ENCODE results near the gene MAP3K5.
A peak's percentile ranks its signal among the peaks of the same experiment; 100 is the strongest.

Gene MAP3K5

DNA sequence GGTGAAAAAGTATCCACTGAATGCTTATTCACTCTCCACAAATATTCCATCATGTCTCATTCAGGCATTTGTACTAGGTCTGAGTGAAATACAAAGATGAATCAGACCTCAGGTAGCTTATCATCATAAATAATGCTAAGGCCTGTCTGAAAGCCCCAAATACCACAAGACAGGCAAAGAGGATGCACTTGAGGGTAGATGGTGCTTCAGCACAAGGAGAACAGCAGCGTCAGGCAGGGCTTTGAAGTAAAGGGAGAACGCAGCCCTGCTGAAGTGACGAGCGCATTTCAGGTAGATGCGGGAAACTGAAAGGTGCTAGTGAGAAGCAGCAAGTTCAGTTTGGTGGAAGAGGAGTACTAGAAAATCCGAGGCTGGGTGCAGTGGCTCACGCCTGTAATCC, 38.7 kb downstream of the MAP3K5 start:
- Histone ChIP-seq H3K27ac (peak overlapping the region in 2 of 21 experiments; percentile 71 to 78), H3K4me3 (no peak overlapping the region)

DNA sequence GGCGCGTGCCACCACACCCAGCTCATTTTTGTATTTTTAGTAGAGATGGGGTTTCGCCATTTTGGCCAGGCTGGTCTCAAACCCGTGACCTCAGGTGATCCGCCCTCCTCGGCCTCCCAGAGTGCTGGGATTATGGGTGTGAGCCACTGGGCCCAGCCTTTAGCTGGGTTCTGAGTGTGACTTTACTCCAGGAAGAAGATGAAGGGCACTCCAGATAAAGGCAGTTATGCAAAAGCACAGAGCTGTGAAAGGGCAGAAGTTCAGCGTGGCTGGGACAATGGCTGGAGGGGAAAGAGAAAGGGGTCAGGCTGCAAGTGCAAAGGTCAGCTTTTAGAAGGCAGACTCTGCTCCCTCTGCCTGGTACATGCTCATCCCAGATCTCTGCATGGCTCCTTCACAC, 39.7 kb downstream of the MAP3K5 start:
- Histone ChIP-seq H3K27ac (peak overlapping the region in 11 of 21 experiments; percentile 11 to 78 (median 67)), H3K4me3 (no peak overlapping the region)

DNA sequence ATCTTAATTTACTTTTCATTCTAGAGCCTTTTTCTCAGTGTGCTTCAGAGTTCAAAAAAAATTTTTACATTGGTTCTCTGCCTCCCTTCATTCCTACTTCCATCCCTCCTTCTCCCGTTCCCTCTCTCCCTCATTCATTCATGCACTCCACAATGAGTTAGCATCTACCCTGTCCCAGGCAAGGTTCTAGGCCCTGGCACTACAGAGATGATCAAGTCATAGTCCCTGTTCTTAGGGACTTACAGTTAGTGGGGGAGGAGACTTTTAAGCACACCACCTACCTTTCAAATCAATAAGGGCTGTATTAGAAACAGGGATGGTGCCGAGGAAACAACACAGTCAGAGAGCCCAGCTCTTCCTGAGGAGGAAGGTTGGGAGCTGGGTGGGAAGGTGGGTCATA, 40.3 kb downstream of the MAP3K5 start:
- H3K27ac ChIP-seq = peak overlapping the region in 14 of 21 experiments; percentile 18 to 78 (median 51)
- no peak overlapping the region for H3K4me3 ChIP-seq

DNA sequence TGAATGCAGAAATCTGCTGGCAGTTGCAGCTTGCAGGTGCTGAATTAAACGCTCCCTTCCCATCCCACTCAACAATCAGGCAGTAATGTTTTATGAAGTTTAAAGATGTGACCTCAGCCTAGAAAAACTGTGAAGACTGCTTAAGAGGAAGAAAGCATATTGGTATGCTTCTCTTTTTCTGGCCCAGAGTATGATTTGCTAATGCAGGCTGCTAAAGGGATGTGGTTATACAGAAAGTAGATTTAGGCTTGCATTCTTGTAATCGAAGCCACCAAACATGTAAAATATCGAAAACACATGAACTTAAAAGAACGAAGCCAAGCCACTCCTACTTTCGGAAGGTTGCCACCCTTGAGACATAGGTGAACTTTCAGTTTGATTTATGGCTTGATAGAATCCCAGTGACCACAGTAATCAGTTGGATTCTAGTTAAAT, 40.7 kb downstream of the MAP3K5 start:
- Histone ChIP-seq H3K27ac (peak overlapping the region in 16 of 21 experiments; percentile 18 to 81 (median 35)), H3K4me3 (no peak overlapping the region)

DNA sequence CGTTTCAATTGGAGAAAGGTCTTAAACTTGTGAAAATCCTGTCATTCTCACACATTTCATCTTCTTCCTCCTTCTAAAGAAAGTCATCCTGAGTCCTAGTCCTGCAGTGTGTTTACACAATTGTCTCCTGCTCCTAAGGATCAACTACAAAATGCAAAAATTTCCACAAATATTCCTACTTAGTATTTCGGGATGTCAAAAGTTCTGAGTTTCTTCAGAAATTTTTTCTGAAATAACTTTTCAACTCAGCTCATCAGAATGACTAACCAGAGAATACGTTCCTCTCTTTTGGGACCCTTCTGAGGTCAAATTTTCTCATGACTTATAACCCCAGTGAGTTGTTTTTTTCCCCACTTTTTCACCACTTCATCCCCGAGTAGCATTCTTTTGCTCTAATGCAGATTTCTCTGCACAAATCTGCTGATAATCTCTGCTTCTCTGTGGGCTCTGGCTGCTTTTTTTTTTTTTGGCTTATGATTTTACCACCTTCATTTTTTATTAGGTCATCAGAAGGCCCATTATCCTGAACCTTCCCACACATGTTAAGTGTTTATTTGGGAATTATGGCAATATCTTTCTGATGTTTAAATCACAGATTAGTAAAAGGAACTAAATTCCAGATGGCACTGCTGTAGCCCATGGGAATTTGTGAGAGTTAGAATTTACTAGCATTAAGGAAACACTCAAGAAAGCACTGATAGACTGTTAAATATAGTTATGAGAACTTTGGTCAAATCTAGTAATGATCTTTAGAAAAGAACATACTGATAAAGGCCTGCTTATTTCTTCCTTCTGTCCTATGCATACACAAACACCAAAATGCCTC, 41.4 kb downstream of the MAP3K5 start:
- H3K4me3 ChIP-seq = no peak overlapping the region
- H3K27ac ChIP-seq = peak overlapping the region in 13 of 21 experiments; percentile 22 to 81 (median 36)

DNA sequence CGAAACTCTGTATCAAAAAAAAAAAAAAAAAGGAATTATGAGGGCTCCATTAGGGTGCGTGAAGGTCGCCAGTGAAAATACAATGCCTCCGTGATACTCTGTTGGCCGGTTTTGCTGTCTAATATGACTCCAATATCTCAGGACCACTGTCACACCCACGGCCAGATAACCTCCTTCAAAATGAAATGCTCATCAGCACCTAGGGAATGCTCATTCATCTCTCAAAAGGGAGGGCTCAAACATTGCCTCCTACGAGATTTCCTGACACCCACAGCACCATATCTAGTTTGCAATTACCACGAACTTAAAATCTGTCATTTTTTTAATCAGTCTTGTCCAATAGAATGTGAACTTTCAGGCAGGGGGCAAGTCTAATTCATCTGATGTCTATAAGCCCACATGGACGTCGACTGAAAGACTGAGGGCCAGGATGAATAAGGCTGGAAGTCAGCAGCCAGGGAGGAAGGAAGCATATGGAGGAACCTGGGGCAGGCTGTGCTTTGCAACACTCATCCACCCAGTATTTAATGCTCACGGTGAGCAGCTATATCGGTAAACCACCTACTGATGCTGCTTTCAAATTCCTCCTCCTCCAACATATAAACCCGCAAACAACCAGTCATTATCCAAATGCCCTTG, 42.8 kb downstream of the MAP3K5 start:
- Histone ChIP-seq H3K4me3 (no peak overlapping the region), H3K27ac (peak overlapping the region in 4 of 21 experiments; percentile 38 to 78 (median 69))

DNA sequence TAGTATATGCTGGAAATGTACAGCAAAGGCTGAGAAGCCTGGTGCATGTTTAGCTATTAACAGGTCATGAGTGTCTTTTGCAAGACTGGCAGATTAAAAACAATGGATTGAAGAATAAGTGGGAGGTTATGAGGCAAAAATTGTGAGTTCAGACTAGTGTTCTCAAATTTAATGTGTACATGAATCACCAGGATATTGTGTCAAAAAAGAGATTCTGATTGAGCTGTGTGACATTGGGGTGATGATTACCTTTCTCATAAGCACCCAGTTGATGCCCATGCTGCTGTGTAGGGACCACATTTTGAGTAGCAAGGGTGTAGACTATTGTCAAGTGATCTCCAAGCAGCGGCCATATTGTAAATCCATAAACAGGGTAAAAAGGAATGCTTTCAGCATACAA, 44.8 kb downstream of the MAP3K5 start:
- H3K27ac ChIP-seq = no peak overlapping the region

DNA sequence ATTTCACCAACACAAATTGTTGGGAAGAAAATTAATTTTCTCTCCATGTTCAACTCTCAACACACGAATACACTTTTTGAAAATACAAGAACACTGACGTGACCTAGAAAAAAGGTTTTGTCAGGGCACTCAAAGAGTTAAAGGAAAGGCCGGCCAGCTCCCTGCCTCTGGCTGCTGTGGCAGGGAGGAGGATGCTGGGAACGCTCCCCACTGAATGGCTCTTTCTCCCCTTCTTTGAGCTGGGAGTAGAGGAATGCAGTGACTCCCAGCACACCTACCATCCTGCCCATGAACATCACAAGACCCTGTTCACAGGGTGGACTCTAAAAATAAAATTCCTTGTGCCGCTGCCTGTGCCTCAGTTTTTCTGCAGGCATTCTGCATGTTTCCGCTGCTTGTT, 47.0 kb downstream of the MAP3K5 start:
- no peak overlapping the region for H3K4me3 ChIP-seq

More for the DNA sequence above, 44.8 kb downstream of the MAP3K5 start:
- no peak overlapping the region for H3K4me3 ChIP-seq

DNA sequence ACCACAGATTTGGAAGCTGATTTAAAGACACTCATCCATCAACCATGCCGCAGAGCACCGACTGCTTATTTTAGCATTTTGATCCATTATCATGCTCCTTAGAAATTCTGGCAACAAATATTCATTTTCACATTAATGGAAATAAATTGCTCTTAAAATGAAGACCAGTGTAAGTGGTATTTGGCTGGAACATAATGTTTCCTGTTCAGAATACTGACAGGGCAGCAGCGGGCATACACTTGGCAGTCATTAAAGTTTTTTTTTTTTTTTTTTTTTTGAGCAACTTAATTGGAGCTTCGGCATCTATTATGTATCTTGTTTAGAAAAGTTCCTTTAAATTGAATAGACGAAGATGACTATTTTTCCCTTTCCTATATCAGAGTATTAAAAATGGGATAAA, 47.4 kb downstream of the MAP3K5 start:
- Histone ChIP-seq H3K27ac (no peak overlapping the region), H3K4me3 (no peak overlapping the region)

More for the DNA sequence above, 47.0 kb downstream of the MAP3K5 start:
- no peak overlapping the region for H3K27ac ChIP-seq

DNA sequence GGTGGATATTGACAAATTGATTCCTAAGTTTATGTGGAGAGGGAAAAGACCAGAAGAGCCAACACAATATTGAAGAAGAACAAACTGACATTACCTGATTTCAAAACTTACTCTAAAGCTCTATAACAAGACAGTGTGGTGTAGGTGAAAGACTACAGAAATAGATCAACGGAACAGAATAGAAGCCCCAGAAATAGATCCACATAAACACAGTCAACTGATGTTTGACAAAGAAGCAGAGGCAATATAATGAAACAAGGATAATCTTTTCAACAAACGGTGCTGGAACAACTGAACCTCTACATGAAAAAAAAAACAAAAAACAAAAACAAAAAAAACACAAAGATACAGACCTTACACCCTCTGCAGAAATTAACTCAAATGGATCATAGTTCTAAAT, 50.2 kb downstream of the MAP3K5 start:
- no peak overlapping the region for H3K4me3 ChIP-seq
- no peak overlapping the region for H3K27ac ChIP-seq

DNA sequence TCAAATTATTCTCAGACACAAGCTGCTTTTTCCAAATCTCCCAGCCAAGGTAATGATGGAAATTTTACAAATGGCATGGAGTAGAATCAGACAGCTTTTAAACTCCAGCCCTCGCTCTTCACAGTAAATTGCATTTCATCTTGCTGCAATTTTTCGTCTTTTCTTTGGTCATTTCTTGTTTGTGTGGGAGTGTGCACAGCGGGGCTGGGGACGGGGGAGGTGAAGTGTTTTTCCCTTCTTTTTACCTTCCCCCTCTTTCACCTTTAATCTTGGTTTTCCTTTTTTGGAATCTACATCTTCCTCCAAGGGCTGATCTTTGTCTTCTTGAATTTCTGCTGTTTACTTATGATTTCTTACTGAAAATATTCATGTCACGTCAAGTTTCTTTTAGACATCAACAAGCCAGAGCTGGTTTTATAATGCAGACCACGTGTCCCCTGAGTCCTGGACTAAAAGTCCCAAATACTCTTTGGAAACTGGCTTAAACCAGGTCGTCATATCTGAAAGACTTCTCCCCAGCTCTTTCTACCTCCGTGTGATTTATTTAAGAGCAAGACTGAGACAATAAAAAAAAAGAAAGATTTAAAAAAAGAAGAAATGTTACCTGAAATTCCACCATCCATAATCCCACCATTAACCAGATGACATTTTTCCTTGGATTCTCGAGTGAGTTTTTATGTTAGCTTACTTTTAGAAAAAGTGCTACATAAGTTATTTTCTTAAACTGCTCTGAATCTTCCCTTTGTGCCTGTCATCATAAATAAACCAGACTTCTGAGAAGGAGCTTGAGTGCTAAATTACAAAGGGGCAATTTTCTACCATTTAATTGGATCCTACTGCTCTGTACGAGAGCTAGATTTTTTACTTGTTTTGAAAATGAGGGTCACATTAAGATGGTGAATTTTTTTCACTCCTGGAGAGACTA, 52.0 kb downstream of the MAP3K5 start:
- Histone ChIP-seq H3K27ac (peak overlapping the region in 1 of 21 experiments; percentile 23), H3K4me3 (no peak overlapping the region)

DNA sequence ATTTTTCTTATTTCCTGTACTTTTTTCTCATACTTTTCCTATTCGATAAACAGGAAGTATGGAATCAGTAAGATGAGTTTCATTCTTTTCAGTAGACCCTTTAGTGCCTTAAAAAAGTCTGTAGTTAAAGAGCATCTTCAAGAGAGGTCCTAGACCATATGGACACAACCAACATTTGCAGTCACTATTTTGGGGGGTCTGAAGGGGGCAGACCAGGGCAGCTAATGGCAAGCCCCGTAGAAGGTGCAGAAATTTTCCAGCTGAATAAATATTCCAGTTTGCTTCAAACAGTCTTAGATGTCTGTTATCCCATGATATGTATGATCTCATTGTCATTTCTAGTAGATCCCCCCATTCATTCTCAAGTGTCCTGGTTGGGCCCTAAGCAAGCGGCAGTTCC, 52.8 kb downstream of the MAP3K5 start:
- H3K4me3 ChIP-seq = no peak overlapping the region
- no peak overlapping the region for H3K27ac ChIP-seq

DNA sequence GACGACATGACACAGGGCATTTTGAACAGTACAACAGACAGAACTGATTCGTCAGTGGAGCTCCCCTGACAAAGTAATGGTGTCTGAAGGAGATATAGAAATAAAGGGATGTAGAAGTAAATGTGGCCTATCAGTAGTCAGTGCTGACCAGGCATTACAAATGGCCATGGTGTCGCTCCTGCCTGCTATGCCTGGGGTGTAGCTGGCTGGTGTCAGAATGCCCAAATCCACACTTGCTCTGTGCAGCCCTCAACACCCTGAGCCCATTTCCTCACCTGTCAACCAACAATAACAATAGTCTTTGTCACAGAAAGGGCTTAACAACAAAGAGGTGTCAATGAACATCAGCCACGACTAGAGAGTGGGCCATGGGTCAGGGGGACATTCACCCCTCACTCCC, 53.2 kb downstream of the MAP3K5 start:
- Histone ChIP-seq H3K4me3 (no peak overlapping the region), H3K27ac (no peak overlapping the region)

DNA sequence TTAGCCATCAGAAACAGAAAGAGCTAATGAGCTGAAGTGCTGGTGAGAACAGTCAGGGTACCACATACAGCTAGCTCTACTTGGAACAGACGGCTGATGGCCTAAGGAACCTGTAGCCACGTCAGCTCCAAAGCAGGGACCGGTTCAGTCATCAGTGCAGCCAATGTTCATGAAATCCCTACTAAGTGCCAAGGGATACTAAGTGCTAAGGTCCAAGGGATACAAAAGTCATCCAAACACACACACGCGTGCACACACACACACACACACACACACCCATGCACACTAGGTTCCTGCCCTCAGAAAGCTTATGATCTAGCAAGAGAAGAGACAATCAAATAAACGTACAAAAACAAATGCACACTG, 53.6 kb downstream of the MAP3K5 start:
- H3K27ac ChIP-seq = no peak overlapping the region
- H3K4me3 ChIP-seq = no peak overlapping the region

DNA sequence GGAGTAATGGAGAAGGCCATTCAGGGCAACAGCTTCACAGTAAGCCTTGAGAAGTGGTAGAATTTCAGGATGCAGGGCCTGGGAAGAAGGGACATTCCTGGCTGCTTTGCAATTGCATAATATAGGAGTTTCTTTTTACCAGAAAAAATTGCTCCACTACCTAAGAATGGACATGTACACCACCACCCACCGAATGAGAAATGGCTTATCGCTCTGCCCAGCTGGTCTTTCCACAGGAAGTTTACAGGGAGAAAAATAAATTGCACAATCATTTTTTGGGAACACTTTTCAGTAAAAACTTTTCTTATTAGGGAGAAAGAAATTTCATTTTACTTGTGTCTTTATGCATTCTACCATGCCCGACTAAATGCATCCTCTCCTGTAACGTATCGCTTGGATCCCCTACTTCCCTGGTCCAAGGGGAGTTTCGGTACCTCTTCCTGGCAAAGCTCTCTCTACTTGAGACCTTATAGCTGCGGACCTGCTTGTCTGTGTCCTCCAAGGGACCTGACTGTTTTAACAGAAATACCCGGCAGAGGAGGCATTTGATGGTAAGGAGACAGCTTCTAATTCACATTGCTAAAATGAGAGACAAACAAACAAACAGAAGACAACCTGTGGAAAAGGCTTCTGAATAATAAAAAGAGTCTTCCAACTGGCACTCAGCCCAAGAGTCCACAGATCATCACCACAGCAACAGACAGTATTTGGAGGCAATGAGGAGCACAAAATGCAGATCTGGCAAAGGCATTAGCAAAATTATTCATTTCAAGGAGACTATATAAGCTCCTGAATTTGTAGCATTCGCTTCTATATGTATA, 54.2 kb downstream of the MAP3K5 start:
- H3K4me3 ChIP-seq = no peak overlapping the region
- H3K27ac ChIP-seq = no peak overlapping the region

DNA sequence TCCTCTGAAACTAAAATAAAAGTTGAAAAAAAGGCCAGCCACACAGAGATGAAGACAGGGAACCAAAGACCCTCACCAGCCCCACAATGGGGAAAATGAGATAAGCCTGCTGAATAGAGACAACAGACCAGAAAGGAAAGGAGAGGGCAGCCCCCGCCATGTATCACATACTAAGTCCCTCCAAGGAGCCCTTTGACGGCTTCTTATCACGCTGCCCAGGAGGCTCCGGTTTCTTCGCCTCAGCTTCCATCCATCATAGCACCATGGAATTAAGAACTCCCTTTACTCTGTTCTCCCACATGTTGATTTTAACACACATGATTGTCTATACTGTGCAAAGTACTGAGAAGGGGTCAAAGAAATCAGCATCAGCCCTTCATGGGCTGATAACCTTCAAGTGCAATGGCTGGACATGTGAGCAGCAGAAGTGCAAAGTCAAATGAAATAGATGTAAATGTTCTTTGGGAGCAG, 54.9 kb downstream of the MAP3K5 start:
- H3K27ac ChIP-seq = no peak overlapping the region
- H3K4me3 ChIP-seq = no peak overlapping the region

DNA sequence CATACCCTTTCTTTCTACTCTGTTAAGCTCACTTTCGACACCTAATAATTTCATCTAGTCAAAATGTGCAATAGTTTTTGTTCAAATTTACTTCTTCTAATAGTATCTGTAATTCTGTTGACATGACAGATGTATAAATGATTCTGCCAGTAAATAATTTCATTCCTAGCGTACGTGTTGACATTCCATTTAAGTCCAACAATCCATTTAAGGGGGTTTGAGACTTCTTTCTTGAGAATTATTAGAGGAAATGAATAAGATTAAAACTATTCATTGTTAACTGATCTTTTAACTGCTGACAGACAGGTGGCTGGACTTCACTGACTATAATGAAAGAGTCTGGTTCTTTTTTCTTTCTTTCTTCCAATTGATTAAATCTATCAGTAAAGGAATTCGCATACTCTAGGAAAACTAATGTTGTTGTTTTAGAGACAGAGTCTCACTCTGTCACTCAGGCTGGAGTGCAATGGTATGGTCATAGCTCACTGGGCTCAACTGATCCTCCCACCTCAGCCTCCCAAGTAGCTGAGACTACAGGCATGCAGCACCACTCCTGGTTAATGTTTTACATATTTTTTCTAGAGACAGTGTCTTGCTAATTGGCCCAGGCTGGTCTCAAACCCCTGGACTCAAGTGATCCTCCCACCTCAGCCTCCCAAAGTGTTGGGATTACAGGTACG, 55.9 kb downstream of the MAP3K5 start:
- H3K4me3 ChIP-seq = no peak overlapping the region
- no peak overlapping the region for H3K27ac ChIP-seq

DNA sequence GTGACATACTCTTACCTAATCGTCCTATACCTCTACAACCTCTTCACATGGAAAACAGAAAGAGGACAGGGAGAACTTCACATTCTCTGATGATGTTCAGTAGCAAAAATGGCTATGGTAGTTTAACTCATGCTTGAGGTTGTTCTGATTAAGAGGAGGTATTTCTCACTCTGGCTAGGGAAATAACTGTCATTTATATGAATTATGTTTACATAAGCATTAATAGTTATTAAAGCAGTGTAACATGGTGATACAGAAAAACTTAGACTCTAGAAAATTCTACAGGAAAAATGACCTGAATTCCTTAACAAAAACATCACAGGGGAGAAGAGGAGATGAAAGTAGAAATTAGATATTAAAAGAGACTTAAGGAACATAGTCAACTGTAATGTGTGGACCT, 57.3 kb downstream of the MAP3K5 start:
- no peak overlapping the region for H3K4me3 ChIP-seq
- no peak overlapping the region for H3K27ac ChIP-seq

DNA sequence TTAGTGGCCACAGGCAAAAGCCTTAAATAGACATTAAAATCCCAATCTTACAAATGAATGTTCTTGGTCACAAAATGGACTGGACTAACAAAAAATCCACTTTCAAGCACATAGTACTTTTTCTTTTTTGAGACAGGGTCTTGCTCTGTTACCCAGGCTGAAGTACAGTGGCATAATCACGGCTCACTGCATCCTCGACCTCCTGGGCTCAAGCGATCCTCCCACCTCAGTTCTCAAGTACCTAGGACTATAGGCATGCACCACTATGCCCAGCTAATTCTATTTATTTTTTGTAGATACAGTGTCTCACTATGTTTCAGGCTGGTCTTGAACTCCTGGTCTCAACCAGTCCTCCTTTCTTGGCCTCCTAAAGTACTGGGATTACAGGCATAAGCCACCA, 59.4 kb downstream of the MAP3K5 start:
- H3K27ac ChIP-seq = no peak overlapping the region
- H3K4me3 ChIP-seq = no peak overlapping the region
